ENCODE results near the gene KSR2.

KSR2 gene

GRCh38 chr12:117421068-117421752 is 547.6 kb downstream of the KSR2 start:
- H3K9me3 ChIP-seq, result no peaks in the 10 kb centered on the region
- peaks cover 13% of the 10 kb centered on the region for H3K27me3 ChIP-seq
- no peaks in the 10 kb centered on the region for H3K36me3 ChIP-seq
- TF ChIP-seq, protein P1, sequence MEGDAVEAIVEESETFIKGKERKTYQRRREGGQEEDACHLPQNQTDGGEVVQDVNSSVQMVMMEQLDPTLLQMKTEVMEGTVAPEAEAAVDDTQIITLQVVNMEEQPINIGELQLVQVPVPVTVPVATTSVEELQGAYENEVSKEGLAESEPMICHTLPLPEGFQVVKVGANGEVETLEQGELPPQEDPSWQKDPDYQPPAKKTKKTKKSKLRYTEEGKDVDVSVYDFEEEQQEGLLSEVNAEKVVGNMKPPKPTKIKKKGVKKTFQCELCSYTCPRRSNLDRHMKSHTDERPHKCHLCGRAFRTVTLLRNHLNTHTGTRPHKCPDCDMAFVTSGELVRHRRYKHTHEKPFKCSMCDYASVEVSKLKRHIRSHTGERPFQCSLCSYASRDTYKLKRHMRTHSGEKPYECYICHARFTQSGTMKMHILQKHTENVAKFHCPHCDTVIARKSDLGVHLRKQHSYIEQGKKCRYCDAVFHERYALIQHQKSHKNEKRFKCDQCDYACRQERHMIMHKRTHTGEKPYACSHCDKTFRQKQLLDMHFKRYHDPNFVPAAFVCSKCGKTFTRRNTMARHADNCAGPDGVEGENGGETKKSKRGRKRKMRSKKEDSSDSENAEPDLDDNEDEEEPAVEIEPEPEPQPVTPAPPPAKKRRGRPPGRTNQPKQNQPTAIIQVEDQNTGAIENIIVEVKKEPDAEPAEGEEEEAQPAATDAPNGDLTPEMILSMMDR (IDR thresholded peaks at IDR 0.05), result no peak
- no peak overlapping the region for H3K4me3 ChIP-seq (ENCODE audit: low read depth in 1 of 2, low read length in 1 of 2)
- no peak overlapping the region for H3K27ac ChIP-seq
- no peaks in the 10 kb centered on the region for H3K4me1 ChIP-seq (ENCODE audit: control insufficient read depth in 1 of 2, insufficient read depth in 1 of 2, low read depth in 1 of 2, low read length in 1 of 2)

DNA sequence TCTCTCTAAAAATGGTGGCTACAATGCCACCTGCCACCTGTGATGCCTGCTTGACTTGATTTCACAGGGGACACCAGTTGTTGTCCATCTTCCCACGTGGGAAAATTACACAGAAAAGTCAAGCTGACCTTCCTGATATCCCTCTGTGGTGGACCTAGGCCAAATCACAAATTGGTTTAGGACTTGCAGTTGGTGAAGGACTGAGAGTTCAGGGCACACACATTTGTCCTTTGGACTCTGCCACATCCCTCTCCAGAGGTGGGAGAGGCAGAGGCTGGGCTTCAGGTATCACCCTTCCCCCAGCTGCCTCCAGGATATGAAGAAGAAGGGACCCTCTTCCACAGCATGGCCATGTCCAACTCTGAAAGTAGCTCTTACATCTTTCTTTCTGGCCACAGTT is 551.8 kb downstream of the KSR2 start:
- TF ChIP-seq, protein P1 (IDR thresholded peaks at IDR 0.05), result no peak
- H3K36me3 ChIP-seq, result no peaks in the 10 kb centered on the region

GRCh38 chr12:117412465-117413188 is 556.2 kb downstream of the KSR2 start:
- H3K4me3 ChIP-seq (ENCODE audit: low read depth in 1 of 2, low read length in 1 of 2), result no peak overlapping the region
- no peaks in the 10 kb centered on the region for H3K4me1 ChIP-seq (ENCODE audit: control insufficient read depth in 1 of 2, insufficient read depth in 1 of 2, low read depth in 1 of 2, low read length in 1 of 2)
- H3K36me3 ChIP-seq, result no peaks in the 10 kb centered on the region
- no peak overlapping the region for H3K27ac ChIP-seq
- TF ChIP-seq, protein P1 (IDR thresholded peaks at IDR 0.05), result no peak
- no peaks in the 10 kb centered on the region for H3K9me3 ChIP-seq
- peaks cover 9% of the 10 kb centered on the region for H3K27me3 ChIP-seq

More for the DNA sequence above, 551.8 kb downstream of the KSR2 start:
- Histone ChIP-seq H3K9me3 (no peaks in the 10 kb centered on the region), H3K27me3 (peaks cover 9% of the 10 kb centered on the region), H3K27ac (no peak overlapping the region), H3K4me1 (ENCODE audit: control insufficient read depth in 1 of 2, insufficient read depth in 1 of 2, low read depth in 1 of 2, low read length in 1 of 2) (no peaks in the 10 kb centered on the region), H3K4me3 (ENCODE audit: low read depth in 1 of 2, low read length in 1 of 2) (no peak overlapping the region)

GRCh38 chr12:117409286-117409685 is 559.5 kb downstream of the KSR2 start:
- TF ChIP-seq, protein P1 (IDR thresholded peaks at IDR 0.05), result no peak
- no peaks in the 10 kb centered on the region for H3K36me3 ChIP-seq
- no peak overlapping the region for H3K27ac ChIP-seq
- peaks cover 9% of the 10 kb centered on the region for H3K27me3 ChIP-seq
- peaks cover 3 to 5% of the 10 kb centered on the region in 2 experiments for H3K4me1 ChIP-seq (ENCODE audit: control insufficient read depth in 1 of 2, insufficient read depth in 1 of 2, low read depth in 1 of 2, low read length in 1 of 2)
- H3K9me3 ChIP-seq, result no peaks in the 10 kb centered on the region
- H3K4me3 ChIP-seq (ENCODE audit: low read depth in 1 of 2, low read length in 1 of 2), result no peak overlapping the region

DNA sequence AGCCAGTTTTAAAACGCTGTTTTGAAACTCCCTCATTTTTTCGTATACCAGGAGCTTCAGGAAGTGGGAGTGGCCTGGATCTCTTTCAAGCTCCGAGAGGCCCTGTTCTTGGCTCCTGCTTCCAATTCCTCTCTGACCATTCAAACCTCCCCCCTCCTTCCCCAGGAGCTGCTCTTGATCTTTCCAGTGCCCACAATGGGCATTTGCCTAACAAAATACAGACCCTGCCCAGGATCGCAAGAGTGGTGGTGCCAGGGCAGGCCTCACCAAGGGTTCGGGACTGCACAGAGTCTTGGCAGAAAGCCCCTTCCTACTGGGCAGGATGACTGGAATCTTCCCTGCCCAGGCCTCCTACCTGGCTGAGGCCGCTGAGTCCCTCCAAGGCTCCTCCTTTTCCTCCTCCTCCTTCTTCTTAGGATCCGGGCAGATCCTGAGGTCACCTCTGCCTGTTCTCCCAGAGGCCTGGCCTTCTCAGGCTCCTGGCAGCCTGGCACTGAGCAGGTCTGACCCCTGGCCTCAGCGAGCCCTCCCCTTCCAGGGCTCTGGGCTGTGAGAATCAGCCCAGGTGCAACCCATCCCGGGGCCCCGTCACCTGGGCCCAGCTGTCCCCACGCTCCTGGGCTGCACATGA is 560.5 kb downstream of the KSR2 start:
- TF ChIP-seq, protein P1 (IDR thresholded peaks at IDR 0.05), result no peak
- Histone ChIP-seq H3K27ac (no peak overlapping the region), H3K4me1 (ENCODE audit: control insufficient read depth in 1 of 2, insufficient read depth in 1 of 2, low read depth in 1 of 2, low read length in 1 of 2) (peaks cover 5 to 6% of the 10 kb centered on the region in 2 experiments), H3K36me3 (no peaks in the 10 kb centered on the region), H3K27me3 (peaks cover 9% of the 10 kb centered on the region), H3K4me3 (ENCODE audit: low read depth in 1 of 2, low read length in 1 of 2) (no peak overlapping the region), H3K9me3 (no peaks in the 10 kb centered on the region)

Measured in neutrophil (primary cell).